ENCODE data around the gene TSPYL1. TPM values are rescaled to one million over a fixed set of nuclear protein-coding genes. Genes with fewer than 3 reads are reported as not detected.

TSPYL1 gene
- 54.1 and 87.8 TPM in 2 replicates for total RNA-seq

GRCh38 chr6:116279232-116280160 lies at the start of gene TSPYL1:
Gene TSPYL1 (minus strand): TSS chr6:116279930. CDS start chr6:116279830, 100 bp downstream.

GRCh38 chr6:116253505-116254296 lies 26.0 kb downstream of the TSPYL1 start, which contains the start of gene TSPYL4:
Gene TSPYL4 (minus strand): TSS chr6:116254075. CDS start chr6:116254008, 67 bp downstream.

Other genes with a start within 250 kb of the TSPYL1 start
- 0.29 and 0.44 TPM in 2 replicates for gene FRK, start 219.0 kb downstream of the TSPYL1 start, total RNA-seq
- gene NT5DC1, start 179.1 kb downstream of the TSPYL1 start, total RNA-seq, result 5.5 and 6.7 TPM in 2 replicates
- 106 TPM in 1 of 2 replicates, not detected in the other for gene COL10A1, start 153.8 kb downstream of the TSPYL1 start, total RNA-seq
- gene TSPYL4, start 25.9 kb downstream of the TSPYL1 start, total RNA-seq, result 6.8 and 20.3 TPM in 2 replicates
- 108 and 119 TPM in 2 replicates for gene DSE, start 91.0 kb upstream of the TSPYL1 start, total RNA-seq
- 0.29 and 0.44 TPM in 2 replicates for gene CALHM6, start 181.4 kb upstream of the TSPYL1 start, total RNA-seq
- gene CALHM5, start 231.7 kb upstream of the TSPYL1 start, total RNA-seq, result 2.2 and 7.7 TPM in 2 replicates

Data from placental pericyte (primary cell).